ACC112 (cell line): ENCODE results near the gene TM2D1.

ENCODE experiments used
- H2AFZ ChIP-seq: fragments of 200-600 bp; sonication (generic); one replicate; pipeline ENCODE4 v1.6.0; 2017; ENCODE audit warnings: antibody characterized with exemption, low read length; ENCODE audit not compliant: unreplicated experiment
- H3K27ac ChIP-seq: fragments of 200-600 bp; sonication (generic); 2 replicates; pipeline ENCODE4 v1.5.1; 2014; ENCODE audit warnings: low read depth, mild to moderate bottlenecking, antibody characterized with exemption, low read length, moderate library complexity
- H3K27me3 ChIP-seq: fragments of 200-600 bp; sonication (generic); 2 replicates; pipeline ENCODE4 v1.6.1; 2014; ENCODE audit warnings: mild to moderate bottlenecking, antibody characterized with exemption, low read length, moderate library complexity, mixed read lengths; ENCODE audit not compliant: insufficient read depth
- H3K36me3 ChIP-seq: fragments of 200-600 bp; sonication (generic); 2 replicates; pipeline ENCODE4 v1.6.1; 2016; ENCODE audit warnings: mild to moderate bottlenecking, antibody characterized with exemption, low read length, moderate library complexity, mixed read lengths; ENCODE audit not compliant: insufficient read depth
- H3K4me1 ChIP-seq: fragments of 200-600 bp; sonication (generic); one replicate; pipeline ENCODE4 v1.6.1; 2016; ENCODE audit warnings: low read length, mixed read lengths; ENCODE audit not compliant: insufficient read depth, unreplicated experiment, control insufficient read depth
- H3K4me3 ChIP-seq: fragments of 200-600 bp; sonication (generic); 2 replicates; pipeline ENCODE4 v1.5.1; 2014; ENCODE audit warnings: mild to moderate bottlenecking, low read depth, low read length
- H3K79me2 ChIP-seq: fragments of 200-600 bp; sonication (generic); one replicate; pipeline ENCODE4 v1.6.0; 2016; ENCODE audit warnings: low read length; ENCODE audit not compliant: control insufficient read depth, unreplicated experiment, insufficient read depth

TM2D1 gene

GRCh38 chr1:61636376-61636775 is 88.6 kb downstream of the TM2D1 start:
- Histone ChIP-seq H3K27ac (no peak overlapping the region), H3K4me1 (peaks cover 8% of the 10 kb centered on the region), H3K4me3 (no peak overlapping the region), H2AFZ (no peak overlapping the region), H3K36me3 (no peaks in the 10 kb centered on the region), H3K79me2 (no peaks in the 10 kb centered on the region), H3K27me3 (no peaks in the 10 kb centered on the region)

- Histone ChIP-seq H3K4me1 (peaks cover 8% of the 10 kb centered on the region), H2AFZ (no peak overlapping the region), H3K27ac (no peak overlapping the region), H3K79me2 (no peaks in the 10 kb centered on the region), H3K36me3 (no peaks in the 10 kb centered on the region), H3K4me3 (no peak overlapping the region), H3K27me3 (no peaks in the 10 kb centered on the region)
Observed at GRCh38 chr1:61635557-61635956, 89.4 kb downstream of the TM2D1 start.

- no peaks in the 10 kb centered on the region for H3K79me2 ChIP-seq
- no peaks in the 10 kb centered on the region for H3K27me3 ChIP-seq
- H3K27ac ChIP-seq, result no peak overlapping the region
- H3K4me1 ChIP-seq, result no peaks in the 10 kb centered on the region
- no peak overlapping the region for H2AFZ ChIP-seq
- no peak overlapping the region for H3K4me3 ChIP-seq
- H3K36me3 ChIP-seq, result no peaks in the 10 kb centered on the region
Observed at GRCh38 chr1:61631436-61631835, 93.5 kb downstream of the TM2D1 start.
